Natural killer cell (primary cell): Measurements from ENCODE around the gene CHST11. TPM values are rescaled to one million over a fixed set of nuclear protein-coding genes. Genes with fewer than 3 reads are reported as not detected.

Experiments
- ATAC-seq, 3 donors: fragments of 150-1000 bp in 2 of 3; fragments of 200-7000 bp in 1 of 3; cut with Tn5 transposase; 1 replicate in 1 of 3; 2 replicates in 2 of 3; pipeline ENCODE4 v1.10.0; 2021; ENCODE audit warnings: mild to moderate bottlenecking in 2 of 3, moderate library complexity in 2 of 3
- DNase-seq, 2 donors: peaks; one replicate each; pipeline versions ENCODE4 v3.0.0 to v3.0.0-alpha.2; 2013 to 2021; ENCODE audit warnings: mixed read lengths in 1 of 2
- H3K27ac ChIP-seq: one replicate; pipeline ENCODE4 v1.5.1; 2013; ENCODE audit warnings: mild to moderate bottlenecking, low read length
- H3K27me3 ChIP-seq: one replicate; pipeline ENCODE4 v1.6.1; 2013; ENCODE audit warnings: low read length; ENCODE audit not compliant: control insufficient read depth, insufficient read depth
- H3K36me3 ChIP-seq: one replicate; pipeline ENCODE4 v1.6.1; 2013; ENCODE audit warnings: low read length; ENCODE audit not compliant: control insufficient read depth, insufficient read depth
- H3K4me1 ChIP-seq: one replicate; pipeline ENCODE4 v1.6.1; 2013; ENCODE audit warnings: low read length; ENCODE audit not compliant: control insufficient read depth, insufficient read depth
- H3K4me3 ChIP-seq: one replicate; pipeline ENCODE4 v1.5.1; 2013; ENCODE audit warnings: low read length
- H3K9me3 ChIP-seq: one replicate; pipeline ENCODE4 v1.6.1; 2013; ENCODE audit warnings: low read length; ENCODE audit not compliant: control insufficient read depth, insufficient read depth
- H3K27ac Mint-ChIP-seq, 2 donors: one replicate each; pipeline ENCODE4 v1.8.0; 2022; ENCODE audit warnings: mild to moderate bottlenecking in 2 of 2, mixed read lengths in 2 of 2, moderate library complexity in 1 of 2
- H3K27me3 Mint-ChIP-seq, 2 donors: one replicate each; pipeline ENCODE4 v1.8.0; 2022; ENCODE audit warnings: low read depth in 2 of 2, mixed read lengths in 2 of 2
- H3K36me3 Mint-ChIP-seq: one replicate; pipeline ENCODE4 v1.8.0; 2022; ENCODE audit warnings: mixed read lengths
- H3K4me1 Mint-ChIP-seq, 2 donors: one replicate each; pipeline ENCODE4 v1.8.0; 2022; ENCODE audit warnings: mixed read lengths in 2 of 2
- H3K4me3 Mint-ChIP-seq: one replicate; pipeline ENCODE4 v1.8.0; 2022; ENCODE audit warnings: mild to moderate bottlenecking, moderate library complexity, mixed read lengths
- H3K9me3 Mint-ChIP-seq, 2 donors: one replicate each; pipeline ENCODE4 v1.8.0; 2022; ENCODE audit warnings: mixed read lengths in 2 of 2
- CTCF ChIP-seq: fragments of 200-600 bp; IDR thresholded peaks from one replicate; pipeline ENCODE4 v1.8.0; 2022; ENCODE audit warnings: antibody characterized with exemption
- WGBS: methylation state at CpG from one replicate; pipeline ENCODE4 v1.1.7; 2013; ENCODE audit warnings: missing lambda C conversion rate; ENCODE audit not compliant: insufficient coverage; 5-methylcytosine and 5-hydroxymethylcytosine counted together
- intact Hi-C: fragments of 100-400 bp; cut with micrococcal nuclease; formaldehyde crosslinking; loops from one replicate; pipeline ENCODE4 v1.14.2; 2022
- total RNA-seq, 4 donors: library from RNA; stranded (reverse); fragments of 120-200 nt in 1 of 4; gene quantifications; one replicate each; pipeline versions ENCODE4 v1.2.3 to v1.2.4, GENCODE V29; 2013 to 2022

Gene CHST11
- total RNA-seq, 3 donors from 2014 or later (not counting 1 experiment from before 2014, with no cell fraction given): 85.3 to 118 (median 96.1) TPM

DNA sequence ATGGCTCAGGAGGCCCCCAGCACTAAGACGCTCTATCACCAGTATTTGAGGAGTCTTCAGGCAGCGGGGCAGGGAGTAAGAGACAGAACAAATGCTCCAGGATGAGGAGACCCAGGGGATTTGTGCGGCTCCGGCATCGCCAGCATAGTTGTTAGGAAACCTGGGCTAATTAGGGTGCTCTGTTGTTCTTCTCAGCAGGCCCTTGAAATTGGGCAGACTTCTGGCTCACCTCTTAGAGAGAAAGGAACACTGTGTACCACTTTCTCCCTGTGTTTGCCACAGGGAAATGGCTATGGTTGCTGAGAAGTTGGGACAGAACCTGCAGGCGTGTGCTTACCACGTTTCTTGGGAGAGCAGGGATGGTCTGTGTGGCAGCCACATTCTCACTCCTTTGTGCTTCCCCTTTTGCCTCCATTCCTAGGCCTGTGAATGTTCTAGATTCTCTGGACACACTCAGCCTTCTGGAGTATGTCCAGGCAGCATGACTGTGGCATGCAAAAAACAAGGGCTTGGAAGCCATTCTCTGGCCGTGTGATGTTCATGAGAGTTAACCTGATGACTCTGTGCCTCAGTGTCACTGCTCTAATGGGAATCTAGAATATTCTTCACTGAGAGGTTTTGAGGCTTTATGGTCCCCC, 109.0 kb downstream of the CHST11 start:
- no peak overlapping the region for H3K4me3 Mint-ChIP-seq

GRCh38 chr12:104566244-104566993, 109.7 kb downstream of the CHST11 start:
- no peaks in the 10 kb centered on the region for H3K27me3 Mint-ChIP-seq
- intact Hi-C loops: loop anchor here (5.0 kb wide), 1 partner anchor 121 kb away; no protein-coding TSS in a partner anchor
- H3K27ac Mint-ChIP-seq: peak overlapping the region in 1 of 2 donors; percentile 88
- TF ChIP-seq CTCF: no peak
- H3K9me3 ChIP-seq: no peaks in the 10 kb centered on the region
- peaks cover 43% of the 10 kb centered on the region for H3K4me1 ChIP-seq
- 87% methylated on average over 6 of the region's 6 CpGs for WGBS
- peaks cover 6% of the 10 kb centered on the region for H3K36me3 Mint-ChIP-seq
- peaks cover 74 to 77% of the 10 kb centered on the region in 2 donors for H3K4me1 Mint-ChIP-seq
- H3K4me3 ChIP-seq: no peak overlapping the region
- H3K4me3 Mint-ChIP-seq: no peak overlapping the region
- no peaks in the 10 kb centered on the region for H3K36me3 ChIP-seq
- ATAC-seq: no peak
- H3K9me3 Mint-ChIP-seq: no peaks in the 10 kb centered on the region
- no peaks in the 10 kb centered on the region for H3K27me3 ChIP-seq
- no peak for DNase-seq
- no peak overlapping the region for H3K27ac ChIP-seq

More for the DNA sequence above, 109.0 kb downstream of the CHST11 start:
- intact Hi-C loops: loop anchor here (5.0 kb wide), 1 partner anchor 122 kb away; no protein-coding TSS in a partner anchor
- no peak overlapping the region for H3K4me3 ChIP-seq
- peaks cover 36% of the 10 kb centered on the region for H3K4me1 ChIP-seq
- H3K36me3 ChIP-seq: no peaks in the 10 kb centered on the region
- DNase-seq (no peak), ATAC-seq (no peak)
- 93% methylated on average over 8 of the region's 8 CpGs for WGBS
- no peak overlapping the region for H3K27ac ChIP-seq
- no peaks in the 10 kb centered on the region for H3K27me3 ChIP-seq
- no peaks in the 10 kb centered on the region for H3K9me3 Mint-ChIP-seq
- peak overlapping the region in 1 of 2 donors; percentile 88 for H3K27ac Mint-ChIP-seq
- no peaks in the 10 kb centered on the region for H3K27me3 Mint-ChIP-seq
- H3K36me3 Mint-ChIP-seq: peaks cover 6% of the 10 kb centered on the region
- no peak for TF ChIP-seq CTCF
- H3K4me1 Mint-ChIP-seq: peaks cover 72 to 79% of the 10 kb centered on the region in 2 donors
- H3K9me3 ChIP-seq: no peaks in the 10 kb centered on the region

DNA sequence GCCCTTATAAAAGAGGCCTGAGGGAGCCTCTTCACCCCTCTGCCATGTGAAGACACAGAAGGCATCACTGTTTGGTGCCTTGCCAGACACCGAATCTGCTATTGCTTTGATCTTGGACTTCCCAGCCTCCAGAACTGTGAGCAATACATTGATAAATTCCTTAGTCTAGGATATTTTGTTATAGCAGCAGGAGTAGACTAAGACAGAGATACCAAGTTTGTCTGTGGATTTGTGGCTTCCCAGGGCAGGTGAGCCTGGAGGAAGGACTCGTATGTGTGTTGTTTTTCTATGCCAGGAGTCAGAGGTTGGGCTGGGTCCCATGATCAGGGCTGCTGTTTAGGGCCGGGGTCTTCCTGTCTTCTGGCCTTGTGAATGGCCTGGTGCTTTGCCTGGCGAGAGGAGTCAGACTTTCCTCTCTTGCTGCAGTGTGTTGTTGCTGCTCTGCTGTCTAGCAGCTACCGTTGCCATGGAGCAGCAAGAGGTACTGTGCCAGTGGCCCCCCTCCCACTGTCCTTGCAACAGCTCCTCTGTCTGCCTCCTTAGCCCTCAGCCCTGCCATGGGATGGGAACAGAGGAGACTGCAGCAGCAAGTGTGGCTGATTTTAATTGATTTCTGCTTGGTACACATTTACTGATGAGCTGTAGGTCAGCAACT, 111.2 kb downstream of the CHST11 start:
- no peak overlapping the region for H3K27ac ChIP-seq
- peaks cover 46% of the 10 kb centered on the region for H3K4me1 ChIP-seq
- peak in 1 of 2 donors; percentile 32 for DNase-seq
- 83% methylated on average over 5 of the region's 5 CpGs for WGBS
- no peak overlapping the region for H3K4me3 ChIP-seq
- H3K9me3 ChIP-seq: no peaks in the 10 kb centered on the region
- Mint-ChIP-seq H3K4me3 (peak overlapping the region; percentile 31), H3K27me3 (no peaks in the 10 kb centered on the region), H3K36me3 (peaks cover 6% of the 10 kb centered on the region), H3K9me3 (no peaks in the 10 kb centered on the region), H3K4me1 (peaks cover 81 to 84% of the 10 kb centered on the region in 2 donors), H3K27ac (peak overlapping the region; percentile 88 to 92)
- peak in 1 of 3 donors; percentile 13 for ATAC-seq
- intact Hi-C loops: loop anchor here (2.0 to 5.0 kb wide), 3 partner anchors 17 to 119 kb away; partner anchors contain the start of gene CHST11
- no peak for TF ChIP-seq CTCF
- no peaks in the 10 kb centered on the region for H3K36me3 ChIP-seq
- H3K27me3 ChIP-seq: no peaks in the 10 kb centered on the region
